SHP77 (cell line): ENCODE measurements around the gene SLC25A18.

Experiments
- DNase-seq, 2 experiments: peaks; one replicate each; lab custom pipeline; 2025; lab: John Stamatoyannopoulos, UW

SLC25A18 gene

GRCh38 chr22:17570851-17571631 lies 7.7 kb downstream of the SLC25A18 start:
- no peak for DNase-seq

- DNase-seq: no peak
Measured at GRCh38 chr22:17575151-17575550, 11.9 kb downstream of the SLC25A18 start.

- no peak for DNase-seq
Measured at GRCh38 chr22:17575681-17576080, 12.4 kb downstream of the SLC25A18 start.

DNA sequence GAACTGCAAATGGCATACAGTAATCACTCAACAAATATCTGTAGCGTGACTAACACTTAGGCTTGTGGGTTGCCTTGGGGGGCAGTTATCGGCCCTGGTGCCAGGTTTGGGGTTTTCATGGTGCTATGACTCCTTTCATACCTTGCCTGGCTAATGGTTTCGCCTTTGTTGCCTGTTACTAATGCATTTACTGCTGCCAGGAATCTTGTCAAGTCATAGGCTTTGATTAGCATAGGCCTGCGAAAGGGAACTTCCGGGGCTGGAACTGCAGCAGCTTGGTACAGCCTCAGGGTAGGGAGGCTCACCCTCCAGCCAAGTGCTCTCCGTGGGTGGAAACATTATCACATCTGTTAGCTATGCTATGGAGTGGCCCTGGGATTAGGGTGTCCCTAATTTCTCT lies 13.2 kb downstream of the SLC25A18 start:
- DNase-seq: no peak

DNA sequence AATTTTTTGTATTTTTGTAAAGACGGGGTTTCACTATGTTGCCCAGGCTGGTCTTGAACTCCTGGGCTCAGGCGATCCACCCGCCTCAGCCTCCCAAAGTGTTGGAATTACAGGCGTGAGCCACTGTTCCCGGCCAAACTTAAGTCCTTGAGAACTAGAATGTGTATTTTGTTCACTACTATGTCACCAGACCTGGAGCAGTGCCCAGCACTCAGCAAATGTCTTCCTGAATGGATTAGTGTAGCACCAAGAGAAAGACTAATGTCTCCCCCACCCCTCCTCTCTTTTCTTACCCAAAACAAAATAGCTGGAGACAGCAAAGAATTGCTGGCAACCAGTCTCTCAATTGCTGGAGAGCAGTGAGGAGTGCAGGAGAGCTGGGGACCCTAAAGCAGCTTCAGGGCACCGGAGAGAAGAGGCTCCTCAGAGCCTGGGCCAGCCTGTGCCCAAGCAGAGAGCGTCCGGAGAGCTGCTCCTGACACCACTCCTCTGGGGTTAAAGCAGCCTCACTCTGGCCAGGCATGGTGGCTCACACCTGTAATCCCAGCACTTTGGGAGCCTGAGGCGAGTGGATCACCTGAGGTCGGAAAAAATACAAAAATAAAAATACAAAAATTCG lies 14.9 kb downstream of the SLC25A18 start:
- no peak for DNase-seq

- no peak for DNase-seq
Measured at GRCh38 chr22:17579535-17579981, 16.3 kb downstream of the SLC25A18 start.

DNA sequence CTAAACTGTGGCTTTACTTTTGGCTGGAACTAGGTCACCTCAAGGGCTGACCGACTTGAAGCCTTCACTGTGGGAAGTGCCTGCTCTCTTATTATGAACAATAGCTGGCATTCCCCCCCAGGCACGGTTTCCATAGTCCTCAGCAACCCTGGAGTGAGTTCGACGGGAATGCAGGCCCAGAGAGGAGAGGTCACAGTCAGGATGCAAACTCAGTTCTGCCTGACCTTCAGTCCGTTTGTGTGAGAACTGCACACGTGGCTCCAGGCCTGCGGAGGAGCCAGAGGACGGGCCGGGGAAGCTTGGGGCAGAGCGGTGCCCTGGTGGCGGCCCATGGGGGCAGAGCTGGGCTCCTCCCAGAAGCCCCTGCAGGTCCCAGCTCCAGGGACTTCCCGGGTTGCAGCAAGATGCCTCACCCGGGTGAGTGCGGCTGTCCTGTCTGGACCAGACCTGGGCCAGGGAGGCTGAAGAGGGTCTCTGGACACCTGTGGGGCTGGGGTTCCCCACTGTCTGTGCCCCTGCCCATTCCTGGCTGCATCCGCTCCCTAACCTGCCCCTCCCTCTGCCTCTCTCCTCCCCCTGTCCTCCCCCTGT lies 17.2 kb downstream of the SLC25A18 start:
- peak in 1 of 2 experiments; percentile 8 for DNase-seq

- no peak for DNase-seq
Measured at GRCh38 chr22:17581056-17581455, 17.8 kb downstream of the SLC25A18 start.

GRCh38 chr22:17581631-17582030 lies 18.3 kb downstream of the SLC25A18 start:
- DNase-seq: no peak

- no peak for DNase-seq
Measured at GRCh38 chr22:17583151-17583550, 19.9 kb downstream of the SLC25A18 start.

GRCh38 chr22:17586831-17587440 lies 23.6 kb downstream of the SLC25A18 start:
- DNase-seq: no peak

- DNase-seq: peak; percentile 59 to 65
Measured at GRCh38 chr22:17587629-17588028, 24.3 kb downstream of the SLC25A18 start.

DNA sequence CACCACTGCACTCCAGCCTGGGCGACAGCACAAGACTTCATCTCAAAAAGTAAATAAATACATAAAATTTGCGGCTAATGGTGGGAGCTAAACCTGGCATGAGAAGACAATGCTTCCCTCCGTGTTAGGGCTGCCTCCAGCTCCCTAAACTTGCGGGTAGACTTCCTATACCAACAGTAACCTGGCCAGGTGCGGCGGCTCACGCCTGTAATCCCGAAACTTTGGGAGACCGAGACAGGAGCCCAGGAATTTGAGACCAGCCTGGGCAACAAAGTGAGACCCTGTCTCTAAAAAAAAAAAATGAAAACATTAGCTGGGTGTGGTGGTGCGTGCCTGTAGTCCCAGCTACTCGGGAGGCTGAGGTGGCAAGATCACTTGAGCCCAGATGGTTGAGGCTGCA lies 25.3 kb downstream of the SLC25A18 start:
- no peak for DNase-seq

- no peak for DNase-seq
Measured at GRCh38 chr22:17589810-17590375, 26.6 kb downstream of the SLC25A18 start.

- DNase-seq: no peak
Measured at GRCh38 chr22:17590586-17590985, 27.3 kb downstream of the SLC25A18 start.

GRCh38 chr22:17592201-17592600 lies 28.9 kb downstream of the SLC25A18 start:
- DNase-seq: no peak

- no peak for DNase-seq
Measured at GRCh38 chr22:17596226-17596625, 32.9 kb downstream of the SLC25A18 start.

DNA sequence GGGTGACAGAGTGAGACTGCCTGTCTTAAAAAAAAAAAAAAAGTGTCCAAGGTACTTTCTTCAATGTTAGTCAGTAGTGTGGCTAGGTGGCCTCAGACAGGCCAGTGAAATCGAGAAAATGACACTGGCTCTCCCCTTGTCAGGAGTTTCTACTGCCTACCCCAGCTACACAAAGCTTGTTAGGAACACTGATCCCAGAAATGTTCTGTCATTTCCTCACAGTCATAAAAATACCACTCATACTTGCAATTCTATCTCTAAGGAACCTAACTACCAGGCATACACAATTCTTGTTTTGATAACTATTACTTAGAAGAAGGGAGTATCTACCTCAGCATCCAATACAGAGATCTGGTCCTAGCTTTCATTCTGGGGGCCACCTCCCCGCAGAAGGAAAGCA lies 33.9 kb downstream of the SLC25A18 start:
- DNase-seq: no peak

GRCh38 chr22:17598318-17598717 lies 35.0 kb downstream of the SLC25A18 start:
- DNase-seq: no peak

GRCh38 chr22:17601031-17601430 lies 37.7 kb downstream of the SLC25A18 start:
- DNase-seq: no peak

DNA sequence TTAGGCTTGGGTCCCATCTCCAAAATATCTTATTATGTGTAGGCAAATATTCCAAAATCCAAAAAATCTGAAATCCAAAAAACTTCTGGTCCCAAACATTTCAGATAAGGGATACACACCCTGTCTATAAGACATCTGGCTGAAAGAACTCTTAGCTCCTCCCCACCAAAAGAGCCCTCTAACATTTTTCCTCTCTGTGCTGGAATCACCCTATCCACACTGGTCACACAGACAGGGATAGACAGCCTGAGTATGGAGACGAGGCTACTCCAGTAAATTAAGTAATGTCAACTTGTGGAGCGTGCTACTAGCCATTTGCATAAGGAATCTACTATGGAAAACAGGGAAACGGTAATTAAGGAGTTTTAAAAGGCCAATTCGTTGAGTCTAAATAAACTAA lies 40.4 kb downstream of the SLC25A18 start:
- DNase-seq: no peak

DNA sequence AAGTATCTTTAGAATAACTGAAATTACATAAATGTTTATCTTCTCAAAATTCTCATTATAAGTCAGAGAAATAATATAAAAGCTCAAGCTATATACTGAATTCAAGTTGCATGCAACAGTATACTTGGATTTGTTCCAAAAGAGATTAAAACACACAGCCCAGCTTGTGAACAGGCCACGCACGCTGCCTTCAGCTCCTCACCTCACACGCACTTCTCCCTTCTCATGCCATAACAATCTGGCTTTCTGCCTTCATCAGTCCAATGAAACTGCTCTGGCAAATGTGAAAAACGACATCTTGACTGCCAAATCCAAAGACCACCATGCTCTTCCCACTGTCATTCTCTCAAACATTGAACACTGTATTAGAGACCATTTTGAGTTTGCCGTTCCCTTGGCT lies 43.2 kb downstream of the SLC25A18 start:
- no peak for DNase-seq
